ENCODE measurements around the gene ABCC11.

The ABCC11 gene

DNA sequence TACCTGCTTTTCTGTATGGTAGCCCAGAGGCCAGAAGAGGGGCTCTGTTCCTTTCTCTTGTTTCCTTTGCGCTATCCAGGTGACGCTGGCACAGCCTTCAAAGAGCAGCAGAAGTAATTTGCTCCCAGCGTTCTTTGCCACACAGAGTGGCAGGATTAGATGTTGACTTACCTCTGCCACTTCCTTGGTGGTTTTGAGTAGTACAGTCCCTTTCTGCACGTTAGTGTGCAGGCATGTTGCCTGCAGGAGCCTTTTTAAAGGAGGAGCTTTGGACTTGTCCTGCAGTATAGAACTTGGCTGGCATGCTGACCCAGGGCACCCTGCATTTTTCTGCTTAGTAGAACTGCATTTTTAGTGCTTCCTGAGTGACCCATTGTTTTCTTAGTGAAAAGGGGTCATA, at the start of gene ABCC11:
ABCC11 (minus strand) TSS at position 229 of the 400 bp plus-strand sequence. CDS start 15,618 bp downstream, outside the sequence.
- DNase-seq (ENCODE audit: low read depth): no peak
- no peak within 1 kb of the TSS for H3K4me3 ChIP-seq (ENCODE audit: low read depth, low read length)
- TF ChIP-seq, protein P1, sequence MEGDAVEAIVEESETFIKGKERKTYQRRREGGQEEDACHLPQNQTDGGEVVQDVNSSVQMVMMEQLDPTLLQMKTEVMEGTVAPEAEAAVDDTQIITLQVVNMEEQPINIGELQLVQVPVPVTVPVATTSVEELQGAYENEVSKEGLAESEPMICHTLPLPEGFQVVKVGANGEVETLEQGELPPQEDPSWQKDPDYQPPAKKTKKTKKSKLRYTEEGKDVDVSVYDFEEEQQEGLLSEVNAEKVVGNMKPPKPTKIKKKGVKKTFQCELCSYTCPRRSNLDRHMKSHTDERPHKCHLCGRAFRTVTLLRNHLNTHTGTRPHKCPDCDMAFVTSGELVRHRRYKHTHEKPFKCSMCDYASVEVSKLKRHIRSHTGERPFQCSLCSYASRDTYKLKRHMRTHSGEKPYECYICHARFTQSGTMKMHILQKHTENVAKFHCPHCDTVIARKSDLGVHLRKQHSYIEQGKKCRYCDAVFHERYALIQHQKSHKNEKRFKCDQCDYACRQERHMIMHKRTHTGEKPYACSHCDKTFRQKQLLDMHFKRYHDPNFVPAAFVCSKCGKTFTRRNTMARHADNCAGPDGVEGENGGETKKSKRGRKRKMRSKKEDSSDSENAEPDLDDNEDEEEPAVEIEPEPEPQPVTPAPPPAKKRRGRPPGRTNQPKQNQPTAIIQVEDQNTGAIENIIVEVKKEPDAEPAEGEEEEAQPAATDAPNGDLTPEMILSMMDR (IDR thresholded peaks at IDR 0.05; ENCODE audit: insufficient read depth, low read depth, low read length, missing control alignments): no peak

DNA sequence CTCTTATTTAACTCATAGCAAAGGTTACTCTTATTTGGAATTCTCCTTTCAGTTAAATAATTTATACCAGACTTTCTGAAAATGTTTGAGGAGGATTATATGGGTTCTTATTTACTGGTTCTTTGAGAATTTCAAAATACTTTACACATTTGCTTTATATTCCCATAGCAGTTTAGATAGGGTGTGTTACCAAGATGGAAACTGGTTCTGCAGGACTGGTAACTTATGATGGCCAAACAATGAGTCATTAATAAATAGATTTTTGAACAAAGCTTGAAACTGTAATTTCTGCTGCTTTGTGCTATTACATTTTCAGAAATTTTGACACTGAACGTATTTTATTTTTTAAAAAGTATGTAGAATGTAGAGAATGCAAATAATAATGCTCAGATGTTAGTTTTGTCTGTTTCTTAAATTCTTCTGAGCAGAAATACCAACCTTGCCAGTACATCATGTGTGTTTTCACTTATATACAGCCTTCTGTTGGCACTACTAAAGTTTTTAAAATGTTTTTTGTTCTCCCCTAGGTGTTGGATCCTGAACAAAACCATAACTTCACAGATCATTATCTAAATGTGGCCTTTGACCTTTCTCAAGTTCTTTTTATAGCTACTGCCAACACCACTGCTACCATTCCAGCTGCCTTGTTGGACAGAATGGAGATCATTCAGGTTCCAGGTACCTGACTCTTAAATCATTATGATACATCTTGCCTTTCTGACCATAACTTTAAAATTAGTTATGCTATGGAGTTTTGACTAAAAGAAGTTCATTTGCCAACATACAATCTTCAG, 48.3 kb upstream of the ABCC11 start:
- TF ChIP-seq, protein P1 (IDR thresholded peaks at IDR 0.05; ENCODE audit: insufficient read depth, low read depth, low read length, missing control alignments): no peak
- H3K4me3 ChIP-seq (ENCODE audit: low read depth, low read length): no peak overlapping the region
- no peak for DNase-seq (ENCODE audit: low read depth)

DNA sequence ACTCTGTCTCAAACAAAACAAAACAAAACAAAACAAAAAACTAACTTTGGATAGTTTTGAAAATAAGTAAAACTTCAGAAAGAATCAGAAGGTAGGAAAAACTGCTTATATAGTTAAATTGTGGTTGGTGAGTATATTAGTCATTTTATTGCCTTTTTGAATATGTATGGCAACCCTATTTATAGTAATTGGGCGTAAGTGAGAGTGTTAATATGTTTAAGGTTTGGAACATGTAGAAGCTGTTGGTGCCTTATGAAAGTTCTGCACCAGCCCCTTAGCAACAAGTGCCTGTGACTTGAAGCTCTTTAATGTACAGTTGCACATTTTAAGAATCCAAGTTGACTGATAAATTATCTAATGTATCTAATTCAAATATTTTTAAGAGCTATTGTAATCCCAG, 47.4 kb upstream of the ABCC11 start:
- DNase-seq (ENCODE audit: low read depth): no peak
- TF ChIP-seq, protein P1 (IDR thresholded peaks at IDR 0.05; ENCODE audit: insufficient read depth, low read depth, low read length, missing control alignments): no peak
- H3K4me3 ChIP-seq (ENCODE audit: low read depth, low read length): no peak overlapping the region

DNA sequence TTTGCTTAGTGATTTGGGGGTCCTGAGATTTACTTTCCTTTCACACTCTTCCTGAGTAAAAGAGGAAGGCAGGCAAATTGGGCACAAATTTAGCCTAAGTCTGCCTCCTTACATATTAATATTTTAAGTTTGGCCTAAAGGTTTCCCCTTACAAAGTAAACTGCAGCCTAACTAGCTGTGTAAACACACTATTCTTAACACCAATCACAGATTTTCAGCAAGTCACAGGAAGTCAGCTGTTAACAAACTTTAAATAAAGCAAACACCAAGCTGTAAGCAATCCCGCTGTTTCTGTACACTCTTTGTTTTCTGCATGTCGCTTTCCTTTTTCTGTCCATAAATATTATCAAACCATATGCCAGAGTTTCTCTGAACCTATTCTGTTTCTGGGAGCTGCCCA, 45.1 kb upstream of the ABCC11 start:
- TF ChIP-seq, protein P1 (IDR thresholded peaks at IDR 0.05; ENCODE audit: insufficient read depth, low read depth, low read length, missing control alignments): no peak
- H3K4me3 ChIP-seq (ENCODE audit: low read depth, low read length): no peak overlapping the region
- no peak for DNase-seq (ENCODE audit: low read depth)

DNA sequence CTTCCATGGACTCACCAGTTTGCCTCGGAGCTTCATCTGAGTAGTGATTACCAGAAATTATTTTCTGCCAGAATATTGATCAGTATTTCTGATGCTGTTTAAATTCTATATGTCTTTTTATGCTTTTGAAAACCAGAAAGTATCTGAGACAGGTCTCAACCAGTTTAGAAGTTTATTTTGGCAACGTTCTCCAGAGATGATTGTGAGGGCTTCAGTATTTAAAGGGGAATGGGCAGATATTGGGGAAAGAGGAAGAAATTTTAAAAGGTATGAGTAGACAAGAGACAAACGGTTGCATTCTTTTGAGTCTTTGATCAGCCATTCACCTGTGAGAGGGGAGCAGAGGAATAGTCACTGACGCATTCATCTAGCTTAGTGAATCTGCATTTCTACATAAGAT, 44.4 kb upstream of the ABCC11 start:
- DNase-seq (ENCODE audit: low read depth): no peak
- TF ChIP-seq, protein P1 (IDR thresholded peaks at IDR 0.05; ENCODE audit: insufficient read depth, low read depth, low read length, missing control alignments): no peak
- H3K4me3 ChIP-seq (ENCODE audit: low read depth, low read length): no peak overlapping the region

DNA sequence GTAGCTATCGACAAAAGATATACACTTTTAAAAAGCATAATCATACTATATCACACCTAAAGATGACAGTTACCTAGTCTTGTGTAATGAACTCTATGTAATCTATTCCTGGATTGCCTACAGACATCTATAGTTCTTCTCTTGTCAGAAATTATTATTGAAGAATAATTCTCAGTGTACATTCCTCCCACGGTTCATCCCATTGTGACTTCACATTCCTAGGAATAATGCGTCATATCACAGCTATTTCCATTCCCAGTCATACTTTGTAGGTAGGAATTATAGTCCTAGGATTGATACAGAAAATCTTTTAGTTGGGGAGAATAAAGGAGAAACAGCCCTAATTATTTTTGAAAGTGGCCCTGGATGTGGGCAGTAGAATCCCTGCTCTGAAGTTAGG, 44.0 kb upstream of the ABCC11 start:
- TF ChIP-seq, protein P1 (IDR thresholded peaks at IDR 0.05; ENCODE audit: insufficient read depth, low read depth, low read length, missing control alignments): no peak
- no peak overlapping the region for H3K4me3 ChIP-seq (ENCODE audit: low read depth, low read length)
- no peak for DNase-seq (ENCODE audit: low read depth)

DNA sequence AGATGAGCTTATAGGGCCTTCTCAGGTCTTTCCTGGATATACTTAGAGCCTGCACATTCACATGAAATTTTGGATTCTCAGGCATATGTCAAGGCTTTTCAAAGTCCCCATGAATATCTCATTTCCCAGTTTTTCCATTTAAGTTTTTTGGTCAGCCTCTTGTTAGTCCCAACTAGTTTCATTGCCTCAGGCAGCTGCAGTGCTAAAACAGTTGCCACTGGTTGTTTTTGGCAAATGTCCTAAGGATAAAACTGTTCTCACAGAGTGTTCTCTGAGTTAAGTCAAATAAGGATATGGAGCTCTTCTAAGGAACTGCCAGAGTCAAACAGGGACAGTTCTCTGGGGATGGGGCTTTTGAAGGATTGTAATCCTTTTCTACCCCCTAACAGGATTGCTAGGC, 39.9 kb upstream of the ABCC11 start:
- H3K4me3 ChIP-seq (ENCODE audit: low read depth, low read length): no peak overlapping the region
- TF ChIP-seq, protein P1 (IDR thresholded peaks at IDR 0.05; ENCODE audit: insufficient read depth, low read depth, low read length, missing control alignments): no peak
- no peak for DNase-seq (ENCODE audit: low read depth)

All from GM12865 (cell line).